GM18868 (cell line): Measurements from ENCODE around the gene NGF.

Source experiments
- ATAC-seq: cut with Tn5 transposase; IDR thresholded peaks from one replicate; pipeline ENCODE4 v1.9.1; 2021; ENCODE audit warnings: mild to moderate bottlenecking, moderate library complexity; ENCODE audit not compliant: unreplicated experiment

The NGF gene

GRCh38 chr1:115240297-115240696 lies 97.8 kb downstream of the NGF start:
- no peak for ATAC-seq

GRCh38 chr1:115239426-115239825 lies 98.6 kb downstream of the NGF start:
- no peak for ATAC-seq

- ATAC-seq: no peak
Measured at GRCh38 chr1:115239148-115239422, 99.0 kb downstream of the NGF start.

GRCh38 chr1:115238336-115239147 lies 99.5 kb downstream of the NGF start:
- ATAC-seq: no peak

- no peak for ATAC-seq
Measured at GRCh38 chr1:115237507-115237906, 100.5 kb downstream of the NGF start.

GRCh38 chr1:115237023-115237422 lies 101.0 kb downstream of the NGF start:
- no peak for ATAC-seq
